LNCAP (cell line): ENCODE measurements around the gene CNTLN.

Experiments used
- CTCF ChIP-seq: fragments of 450-650 bp; IDR thresholded peaks from 2 replicates; pipeline ENCODE4 v1.5.1; 2017; ENCODE audit warnings: mild to moderate bottlenecking

The CNTLN gene

GRCh38 chr9:17509701-17510100 lies 374.9 kb downstream of the CNTLN start:
- TF ChIP-seq CTCF = no peak

DNA sequence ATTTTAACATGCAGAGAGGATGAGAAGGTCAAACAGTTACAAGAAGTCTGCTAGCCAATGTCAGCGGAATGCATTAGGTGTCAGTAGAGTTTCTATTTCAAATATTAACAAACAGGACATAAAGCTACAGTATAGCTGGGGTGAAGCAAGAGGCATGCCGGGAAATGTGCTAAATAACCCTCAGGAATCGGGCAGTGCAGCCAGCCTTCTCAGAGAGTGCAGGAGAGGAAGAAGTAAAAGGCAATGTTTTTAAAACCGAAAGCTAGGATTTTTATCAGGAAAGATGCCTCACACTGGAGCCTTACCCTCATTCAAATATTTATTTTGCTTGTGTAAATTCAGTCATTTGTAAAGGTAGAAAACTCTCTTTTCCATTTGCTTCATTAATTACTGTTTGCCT lies 384.9 kb downstream of the CNTLN start:
- no peak for TF ChIP-seq CTCF

GRCh38 chr9:17520268-17521064 lies 385.6 kb downstream of the CNTLN start:
- TF ChIP-seq CTCF = no peak

GRCh38 chr9:17521100-17521855 lies 386.4 kb downstream of the CNTLN start:
- peak; percentile 11; the same call in 1 of the 2 replicates for TF ChIP-seq CTCF

DNA sequence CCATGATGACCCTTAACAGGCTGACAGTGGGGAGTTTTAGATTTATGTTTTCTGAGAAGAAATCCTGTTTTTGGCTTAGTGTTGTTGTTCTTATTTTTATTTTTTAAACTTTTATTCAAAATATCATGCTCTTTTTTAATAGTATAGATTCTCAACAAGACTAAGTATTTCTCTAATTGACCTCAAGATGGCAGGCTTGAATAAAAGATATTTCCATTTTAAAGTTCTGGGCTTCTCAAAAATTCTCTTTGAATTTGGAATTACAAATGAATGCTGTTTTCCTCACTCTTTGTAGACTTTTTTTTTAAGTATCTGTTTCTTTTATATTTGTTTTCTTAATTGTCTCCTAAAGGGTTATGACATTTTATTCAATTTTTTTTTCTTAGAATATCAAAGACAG lies 394.0 kb downstream of the CNTLN start:
- peak; percentile 47 for TF ChIP-seq CTCF

DNA sequence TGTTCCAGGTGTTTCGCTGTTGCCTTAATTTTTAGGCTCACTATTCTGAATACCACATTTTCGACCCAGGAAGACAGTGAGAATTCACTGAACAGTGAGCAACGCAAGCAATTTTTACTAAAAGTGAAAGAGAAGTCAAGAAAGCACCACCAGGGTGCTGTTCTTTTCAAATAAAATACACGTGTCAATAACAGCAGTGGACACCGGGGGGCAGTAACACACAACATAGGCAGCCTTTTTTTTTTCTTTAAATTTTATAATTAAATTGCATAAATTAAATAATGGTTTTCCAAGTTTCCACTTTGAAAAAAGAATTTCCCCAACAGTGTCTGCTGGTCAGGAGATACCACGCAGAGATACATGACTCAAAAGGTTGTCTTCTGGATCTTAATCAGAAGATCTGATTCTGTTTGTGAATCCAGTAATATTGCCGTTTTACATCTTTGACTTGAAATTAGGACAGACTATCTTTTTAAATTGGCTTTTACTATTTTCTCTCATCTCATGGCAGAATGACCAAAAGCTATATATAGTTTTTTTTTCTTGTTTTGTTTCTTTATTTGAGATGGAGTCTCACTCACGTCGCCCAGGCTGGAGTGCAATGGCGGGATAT lies 396.9 kb downstream of the CNTLN start:
- peak; percentile 73 for TF ChIP-seq CTCF

DNA sequence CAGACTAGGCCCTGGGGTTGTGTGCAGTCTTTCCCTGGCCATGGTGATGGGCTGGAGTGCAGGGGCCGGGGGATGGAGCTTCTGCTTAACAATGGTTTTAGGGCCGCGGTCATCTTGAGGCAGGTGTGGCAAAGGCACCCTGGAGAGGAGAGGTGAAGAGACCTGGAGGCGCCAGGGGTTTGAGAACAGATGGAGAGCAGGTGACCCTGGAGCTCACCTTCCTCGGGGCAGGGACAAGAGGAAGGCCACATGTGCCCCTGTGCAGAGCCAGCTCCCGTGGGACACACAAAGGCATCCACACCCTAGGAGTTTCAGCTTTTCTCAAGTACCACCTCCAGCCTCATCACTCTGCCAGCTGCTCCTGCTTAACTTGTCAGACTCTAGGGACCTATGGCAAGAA lies 397.6 kb downstream of the CNTLN start:
- no peak for TF ChIP-seq CTCF
